Muscle layer of duodenum (tissue), 2 donors: Measurements from ENCODE around the gene CCDC33.
A peak's percentile ranks its signal among the peaks of the same experiment; 100 is the strongest.

Source experiments
- H3K27ac ChIP-seq: one replicate; pipeline ENCODE4 v1.7.0; 2013; ENCODE audit warnings: mild to moderate bottlenecking, low read length
- H3K27me3 ChIP-seq: one replicate; pipeline ENCODE4 v1.7.0; 2013; ENCODE audit warnings: low read depth, mild to moderate bottlenecking, control low read depth, low read length
- H3K36me3 ChIP-seq, 2 donors: one replicate each; pipeline ENCODE4 v1.7.0; 2013; ENCODE audit warnings: low read length in 2 of 2, control low read depth in 1 of 2, mild to moderate bottlenecking in 1 of 2; ENCODE audit not compliant: insufficient read depth in 2 of 2, control insufficient read depth in 1 of 2
- H3K4me1 ChIP-seq, 2 donors: one replicate each; pipeline ENCODE4 v1.7.0; 2013; ENCODE audit warnings: low read length in 2 of 2, mild to moderate bottlenecking in 2 of 2, control low read depth in 1 of 2, moderate library complexity in 1 of 2; ENCODE audit not compliant: insufficient read depth in 2 of 2, control insufficient read depth in 1 of 2
- H3K4me3 ChIP-seq, 2 donors: one replicate each; pipeline ENCODE4 v1.7.0; 2013; ENCODE audit warnings: low read length in 2 of 2, low read depth in 1 of 2, mild to moderate bottlenecking in 1 of 2
- H3K9me3 ChIP-seq, 2 donors: one replicate each; pipeline ENCODE4 v1.7.0; 2013; ENCODE audit warnings: low read length in 2 of 2, control low read depth in 1 of 2, mild to moderate bottlenecking in 1 of 2; ENCODE audit not compliant: control insufficient read depth in 1 of 2
- donor health status: healthy.

Gene CCDC33

DNA sequence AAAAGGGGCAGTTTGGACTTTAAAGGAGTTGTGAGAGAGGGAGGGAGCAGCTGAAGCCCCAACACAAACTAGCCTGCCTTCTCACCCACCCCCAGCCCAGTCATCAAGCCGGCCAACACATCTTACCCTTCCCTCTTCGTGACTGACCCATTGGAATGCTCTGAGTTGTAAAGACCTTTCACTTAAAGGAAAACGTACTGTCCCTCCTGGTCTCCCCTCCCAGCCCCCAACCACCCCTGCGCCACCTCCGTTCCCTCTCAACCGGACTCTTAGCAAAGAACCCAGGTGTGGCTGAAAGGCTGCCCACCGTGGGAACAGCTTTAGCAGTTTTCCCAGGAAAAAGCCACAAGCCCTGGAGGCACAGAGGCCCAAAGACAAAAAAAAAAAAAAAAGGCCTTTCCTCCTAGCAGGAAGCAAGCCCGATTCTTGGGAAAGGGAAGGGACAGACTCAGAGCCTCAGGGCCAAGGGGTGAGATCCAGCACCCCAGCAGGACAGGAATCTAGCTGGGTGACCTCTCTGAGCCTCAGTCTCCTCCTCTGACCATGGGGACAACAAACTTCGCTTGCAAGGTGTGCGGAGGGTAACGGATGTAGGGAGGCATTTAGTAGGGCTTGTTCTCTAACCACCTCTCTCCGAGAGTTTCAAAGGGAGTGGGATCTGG lies 128.9 kb downstream of the CCDC33 start:
- H3K4me3 ChIP-seq, result peak overlapping the region; percentile 37 to 71
- no peaks in the 10 kb centered on the region for H3K36me3 ChIP-seq
- H3K9me3 ChIP-seq, result no peaks in the 10 kb centered on the region
- no peak overlapping the region for H3K27ac ChIP-seq
- peaks cover 10% of the 10 kb centered on the region for H3K27me3 ChIP-seq
- peaks cover 0 to 12% of the 10 kb centered on the region in 2 donors for H3K4me1 ChIP-seq

DNA sequence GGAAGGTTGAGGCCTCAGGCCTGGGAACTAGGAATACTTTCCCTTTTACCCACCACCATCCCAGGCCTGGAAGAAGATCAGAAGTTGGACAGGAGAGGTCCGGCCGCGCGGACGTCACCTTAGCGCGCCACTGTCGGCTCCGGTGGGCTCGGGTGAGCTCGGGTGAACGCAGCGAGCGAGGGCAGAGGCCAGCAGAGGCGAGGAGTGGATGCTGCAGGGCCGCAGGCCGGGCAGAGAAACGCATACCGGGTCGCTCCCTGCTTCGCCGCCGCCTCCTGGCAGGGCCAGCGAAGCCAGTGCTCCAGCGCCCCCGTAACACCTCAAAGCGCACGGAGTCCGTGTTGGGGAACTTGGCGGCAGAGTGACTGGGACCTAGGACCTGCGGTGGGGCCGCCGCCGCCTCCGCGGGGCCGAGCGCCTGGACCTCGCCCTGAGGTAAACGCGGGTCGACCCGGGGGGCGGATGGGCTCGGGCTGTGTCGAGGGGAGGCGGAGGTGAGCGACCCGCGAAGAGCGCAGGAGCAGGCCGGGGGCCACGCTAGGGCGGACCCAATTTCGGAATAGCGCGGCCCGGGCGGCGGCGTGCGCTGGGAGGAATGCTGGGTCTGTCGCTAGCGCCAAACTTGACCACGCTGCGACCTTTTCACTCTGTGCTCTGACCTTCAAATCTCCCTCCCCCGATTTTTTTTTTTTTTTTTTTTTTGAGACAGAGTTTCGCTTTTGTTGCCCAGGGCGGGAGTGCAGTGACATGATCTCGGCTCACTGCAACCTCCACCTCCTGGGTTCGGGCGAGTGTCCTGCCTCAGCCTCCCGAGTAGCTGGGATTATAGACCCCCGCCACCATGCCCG lies 129.7 kb downstream of the CCDC33 start:
- Histone ChIP-seq H3K27ac (no peak overlapping the region), H3K27me3 (peaks cover 10% of the 10 kb centered on the region), H3K4me3 (peak overlapping the region; percentile 37 to 71), H3K9me3 (no peaks in the 10 kb centered on the region), H3K36me3 (no peaks in the 10 kb centered on the region), H3K4me1 (peaks cover 0 to 12% of the 10 kb centered on the region in 2 donors)

DNA sequence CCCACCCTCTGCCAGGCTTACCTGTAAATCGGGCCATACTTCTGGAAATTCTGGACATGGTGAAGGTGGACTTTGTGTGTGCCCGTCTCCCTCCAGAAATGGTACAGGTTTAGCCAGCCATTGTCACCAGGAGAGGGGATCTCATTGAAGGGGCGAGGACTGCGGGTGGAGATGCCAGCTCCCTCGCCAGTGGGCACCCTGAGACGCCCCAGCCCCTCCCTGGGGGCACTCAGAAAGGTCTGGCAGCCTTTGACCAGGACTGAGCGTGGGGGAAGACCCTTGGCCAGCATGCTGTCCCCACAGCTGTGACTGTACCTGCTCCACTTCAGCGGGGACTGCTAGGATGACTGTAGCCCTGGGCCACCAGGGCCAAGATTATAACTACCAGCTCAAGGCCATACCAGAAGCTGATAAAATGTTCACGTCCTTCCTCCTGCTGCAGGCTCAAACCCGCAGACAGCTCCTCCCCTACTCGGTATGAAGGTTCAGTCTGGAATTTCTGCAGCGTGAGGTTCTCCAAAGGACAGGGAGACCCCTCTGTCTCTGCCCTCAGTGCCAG lies 131.2 kb downstream of the CCDC33 start, which contains the start of gene CYP11A1:
TSS of gene CYP11A1 (minus strand) at position 351 of the 559 bp plus-strand sequence. CDS start at position 290, 61 bp downstream.
- Histone ChIP-seq H3K4me3 (no peak within 1 kb of the TSS), H3K27ac (no peak within 1 kb of the TSS), H3K27me3 (peaks cover 16% of the 10 kb centered on the region), H3K9me3 (no peaks in the 10 kb centered on the region), H3K36me3 (no peaks in the 10 kb centered on the region), H3K4me1 (peaks cover 0 to 12% of the 10 kb centered on the region in 2 donors)

DNA sequence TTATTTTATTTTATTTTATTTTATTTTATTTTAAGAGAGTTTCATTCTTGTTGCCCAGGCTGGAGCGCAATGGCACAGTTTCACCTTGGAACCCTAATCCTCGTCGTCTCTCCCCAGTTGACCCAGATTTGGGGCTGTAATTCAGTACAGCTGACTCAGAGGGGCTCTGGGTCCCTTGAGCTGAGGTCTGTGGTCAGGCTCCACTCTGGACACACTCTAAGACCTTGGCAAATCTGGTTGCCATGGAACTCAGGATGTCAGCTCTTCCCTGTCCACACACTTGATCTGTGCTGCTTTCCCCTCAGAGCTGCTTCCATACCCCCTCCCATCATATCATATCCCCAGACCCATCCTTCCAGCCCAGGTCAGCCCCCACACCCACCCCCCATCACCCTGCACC lies 132.0 kb downstream of the CCDC33 start:
- H3K4me3 ChIP-seq, result no peak overlapping the region
- no peaks in the 10 kb centered on the region for H3K9me3 ChIP-seq
- no peak overlapping the region for H3K27ac ChIP-seq
- peaks cover 0 to 12% of the 10 kb centered on the region in 2 donors for H3K4me1 ChIP-seq
- peaks cover 16% of the 10 kb centered on the region for H3K27me3 ChIP-seq
- H3K36me3 ChIP-seq, result no peaks in the 10 kb centered on the region

DNA sequence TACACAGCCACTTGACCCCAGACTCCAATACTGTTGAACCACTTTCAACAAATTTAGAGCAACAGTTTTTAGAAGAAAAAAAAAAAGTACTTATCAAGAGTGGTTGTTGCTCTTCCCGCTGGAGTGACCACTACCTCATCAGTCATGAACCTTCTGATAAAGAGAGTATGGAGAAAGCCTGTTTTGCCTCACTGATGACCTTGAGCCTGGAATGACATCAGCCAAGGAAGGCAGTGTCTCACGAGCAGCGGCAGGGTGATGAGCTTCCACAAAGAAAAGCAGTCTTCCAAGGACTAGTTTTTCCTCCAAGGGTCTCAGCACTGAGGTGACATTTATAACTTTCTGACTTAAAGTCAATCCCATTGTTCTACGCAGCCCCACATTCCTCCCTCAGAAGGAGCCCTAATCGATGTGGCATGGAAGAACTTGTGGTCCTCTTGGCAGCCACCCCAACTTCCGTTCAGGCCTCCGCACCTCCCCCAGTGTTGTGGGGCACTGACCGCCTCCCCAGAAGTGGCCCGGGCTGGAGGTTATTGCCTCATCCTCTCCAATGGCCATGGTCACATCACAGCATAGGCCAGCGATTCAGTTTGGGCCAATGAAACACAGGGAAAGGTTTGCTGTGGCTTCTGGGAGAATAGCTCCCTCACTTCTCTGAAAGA lies 133.1 kb downstream of the CCDC33 start:
- Histone ChIP-seq H3K4me3 (no peak overlapping the region), H3K27me3 (peaks cover 16% of the 10 kb centered on the region), H3K36me3 (no peaks in the 10 kb centered on the region), H3K9me3 (no peaks in the 10 kb centered on the region), H3K4me1 (peaks cover 0 to 12% of the 10 kb centered on the region in 2 donors), H3K27ac (no peak overlapping the region)

DNA sequence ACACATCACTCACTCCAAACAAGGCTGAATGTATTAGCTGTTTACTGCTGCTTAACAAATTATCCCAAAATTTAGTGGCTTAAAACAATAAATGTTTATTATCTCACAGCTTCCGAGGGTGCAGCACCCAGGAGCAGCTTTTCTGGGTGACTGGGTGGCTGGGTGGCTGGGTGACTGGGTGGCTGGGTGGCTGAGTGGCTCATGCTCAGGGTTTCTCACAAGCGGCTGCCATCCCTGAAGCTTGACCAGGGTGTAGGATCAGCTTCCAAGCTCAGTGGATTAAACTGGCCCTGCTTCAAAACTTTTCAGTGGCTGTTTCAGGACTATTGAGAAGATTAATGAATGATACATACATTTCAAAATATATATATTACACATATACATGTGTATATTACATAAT lies 133.6 kb downstream of the CCDC33 start:
- no peak overlapping the region for H3K27ac ChIP-seq
- H3K4me1 ChIP-seq, result peaks cover 0 to 15% of the 10 kb centered on the region in 2 donors
- no peaks in the 10 kb centered on the region for H3K36me3 ChIP-seq
- no peak overlapping the region for H3K4me3 ChIP-seq
- peaks cover 16% of the 10 kb centered on the region for H3K27me3 ChIP-seq
- no peaks in the 10 kb centered on the region for H3K9me3 ChIP-seq

DNA sequence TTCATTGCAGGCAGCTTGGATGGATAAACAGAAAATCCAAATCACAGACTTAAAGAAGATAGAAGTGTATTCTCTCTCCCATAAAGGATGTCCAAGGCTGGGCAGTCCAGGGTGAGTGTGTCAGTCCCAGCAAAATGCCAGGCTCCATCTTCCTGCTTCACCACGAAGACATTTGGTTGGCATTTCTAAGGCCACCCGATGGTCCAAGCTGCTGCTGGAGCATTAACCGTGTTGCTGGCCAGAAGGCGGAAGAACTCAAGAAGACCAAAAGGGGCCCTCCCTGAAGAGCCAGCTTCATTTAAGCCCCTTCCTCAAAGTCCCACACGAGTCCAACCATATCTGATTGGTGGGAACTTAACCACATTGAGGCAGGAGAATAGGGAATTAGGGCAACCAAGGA lies 134.3 kb downstream of the CCDC33 start:
- H3K9me3 ChIP-seq, result no peaks in the 10 kb centered on the region
- H3K27me3 ChIP-seq, result peaks cover 11% of the 10 kb centered on the region
- H3K4me1 ChIP-seq, result peaks cover 4 to 15% of the 10 kb centered on the region in 2 donors
- H3K4me3 ChIP-seq, result no peak overlapping the region
- no peak overlapping the region for H3K27ac ChIP-seq
- no peaks in the 10 kb centered on the region for H3K36me3 ChIP-seq

DNA sequence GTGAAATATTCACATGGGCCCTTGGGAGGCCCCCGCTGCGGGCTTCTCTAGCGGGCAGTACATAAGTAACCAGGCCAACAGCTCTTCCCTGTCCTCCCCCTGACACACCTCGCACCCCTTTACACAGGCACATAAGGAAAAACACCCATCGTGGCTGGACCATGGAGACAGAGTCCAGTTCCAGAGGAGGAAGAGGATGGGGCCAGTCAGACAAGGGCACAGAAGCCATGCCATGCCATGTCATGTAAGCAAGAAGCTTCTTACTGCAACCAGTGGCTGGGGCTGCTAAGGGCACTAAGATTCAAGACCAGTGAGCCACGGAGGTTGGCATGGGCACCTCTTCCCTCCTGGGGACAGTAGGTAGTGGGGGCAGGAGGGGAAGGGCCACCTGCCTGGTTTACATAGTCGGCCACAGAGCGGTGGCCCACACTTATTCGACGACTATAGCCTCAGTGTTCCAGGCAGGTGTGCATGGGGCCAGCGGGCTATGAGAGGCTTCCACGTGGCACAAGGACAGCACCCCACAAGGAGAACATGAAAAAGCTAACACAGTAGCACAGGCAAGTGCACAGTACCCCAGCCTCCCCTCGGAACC lies 137.0 kb downstream of the CCDC33 start:
- Histone ChIP-seq H3K36me3 (no peaks in the 10 kb centered on the region), H3K27me3 (peaks cover 6% of the 10 kb centered on the region), H3K4me3 (no peak overlapping the region), H3K9me3 (no peaks in the 10 kb centered on the region), H3K4me1 (peaks cover 4 to 8% of the 10 kb centered on the region in 2 donors), H3K27ac (no peak overlapping the region)

DNA sequence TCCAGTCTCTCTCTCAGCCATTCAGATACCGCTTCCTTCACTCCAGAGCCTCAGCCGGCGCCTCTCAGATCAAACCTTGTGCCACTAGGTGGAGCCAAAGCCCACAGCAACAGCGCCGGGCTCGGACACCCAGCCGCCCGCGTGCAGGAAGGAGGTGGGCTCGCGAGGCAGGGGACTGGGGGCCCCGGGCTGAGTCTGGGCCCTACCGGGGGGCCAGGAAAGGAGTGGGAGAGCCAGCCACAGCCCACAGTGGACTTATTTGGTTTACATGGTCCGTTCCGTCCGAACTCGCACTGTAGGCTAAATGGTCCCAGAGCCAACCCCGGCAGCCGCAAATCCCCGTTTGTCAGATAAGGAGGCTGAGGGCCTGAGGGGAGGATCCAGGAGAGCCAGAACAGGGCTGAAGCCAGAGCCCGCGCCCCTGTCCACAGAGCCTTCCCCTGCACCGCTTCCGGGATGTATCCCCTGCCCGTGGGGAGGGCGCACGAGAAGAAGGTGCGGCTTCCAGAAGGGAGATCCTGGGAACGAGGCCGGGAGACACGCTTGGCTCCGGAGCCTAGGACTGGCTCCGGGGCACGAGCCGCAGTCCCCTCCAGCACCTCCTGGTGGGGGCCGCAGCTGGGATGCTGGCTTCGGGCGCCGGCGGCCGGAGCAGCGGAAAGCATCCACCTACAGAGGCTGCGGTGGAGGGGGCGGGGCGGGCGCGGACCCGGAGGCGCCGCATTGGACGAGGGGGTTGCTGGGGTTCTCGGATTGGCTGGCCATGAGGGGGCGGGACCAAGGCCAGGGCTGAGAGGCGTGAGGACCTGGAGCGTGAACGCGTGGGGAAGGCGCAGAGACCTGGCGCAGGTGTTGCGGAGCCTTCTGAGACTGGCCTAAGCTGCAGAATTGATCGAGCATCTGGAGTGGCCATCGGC lies 137.9 kb downstream of the CCDC33 start:
- Histone ChIP-seq H3K4me1 (peaks cover 4 to 8% of the 10 kb centered on the region in 2 donors), H3K9me3 (no peaks in the 10 kb centered on the region), H3K36me3 (no peaks in the 10 kb centered on the region), H3K27me3 (peaks cover 6% of the 10 kb centered on the region), H3K27ac (no peak overlapping the region), H3K4me3 (peak overlapping the region; percentile 67 to 80)

DNA sequence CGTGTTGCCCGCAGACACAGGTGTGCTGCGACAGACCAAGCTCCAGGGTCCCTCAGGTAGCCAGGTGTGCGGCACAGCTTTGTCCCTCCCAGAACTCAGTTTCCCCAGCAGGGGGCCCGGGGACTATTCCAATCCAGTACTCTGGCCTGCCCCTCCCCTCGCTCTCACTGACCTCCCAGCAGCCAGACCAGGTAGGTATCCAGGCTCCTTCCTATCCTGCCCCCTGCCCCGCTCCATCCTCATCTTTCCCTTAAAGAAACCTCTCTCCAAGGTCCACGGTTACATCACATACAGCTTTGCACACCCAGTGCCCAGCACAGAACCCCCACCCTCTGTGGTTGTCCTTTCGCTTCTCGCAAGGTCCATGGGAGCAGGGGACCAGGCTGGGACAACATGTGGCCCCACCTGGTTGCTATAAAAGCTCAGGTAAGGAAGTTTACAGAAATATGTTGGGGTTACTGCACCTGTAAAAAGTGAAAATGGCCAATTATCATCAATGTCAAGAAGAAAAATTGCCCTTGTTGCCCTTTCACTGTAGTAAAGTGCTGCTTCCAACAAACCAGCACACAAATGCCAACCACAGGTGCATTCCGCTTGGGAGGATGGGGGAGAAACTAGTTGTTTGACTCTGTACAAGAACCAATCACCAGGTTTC lies 138.6 kb downstream of the CCDC33 start:
- Histone ChIP-seq H3K36me3 (no peaks in the 10 kb centered on the region), H3K27me3 (peaks cover 6% of the 10 kb centered on the region), H3K27ac (no peak overlapping the region), H3K4me3 (peak overlapping the region; percentile 7 to 80), H3K9me3 (no peaks in the 10 kb centered on the region), H3K4me1 (peaks cover 4 to 8% of the 10 kb centered on the region in 2 donors)
